SK-N-SH (cell line): ENCODE measurements around the gene PPP1R15B.

ENCODE experiments used
- EZH2phosphoT487 ChIP-seq: fragments of 200-600 bp; sonication (generic); IDR thresholded peaks from 2 replicates; pipeline ENCODE4 v1.6.1; 2017; ENCODE audit warnings: low read depth, mixed run types, mild to moderate bottlenecking, antibody characterized with exemption, moderate library complexity, borderline replicate concordance
- POLR2AphosphoS5 ChIP-seq: IDR thresholded peaks from 2 replicates; pipeline ENCODE4 v1.6.1; 2012; ENCODE audit warnings: low read depth, low read length
- RAD21 ChIP-seq: IDR thresholded peaks from 2 replicates; pipeline ENCODE4 v1.6.1; 2012; ENCODE audit warnings: mild to moderate bottlenecking, low read length
- RCOR1 ChIP-seq: fragments of 150-350 bp; IDR thresholded peaks from 2 replicates; pipeline ENCODE4 v1.6.1; 2017; ENCODE audit warnings: antibody characterized with exemption, low read length
- REST ChIP-seq: IDR thresholded peaks from 2 replicates; pipeline ENCODE4 v1.6.1; 2012; ENCODE audit warnings: mild to moderate bottlenecking, low read depth, low read length, moderate library complexity
- YY1 ChIP-seq: IDR thresholded peaks from 2 replicates; pipeline ENCODE4 v1.4.0; 2012; ENCODE audit warnings: low read depth, mild to moderate bottlenecking
- TF ChIP-seq, protein P1 (sequence below): fragments of 200-600 bp; sonication (generic); IDR thresholded peaks from 2 replicates; pipeline ENCODE4 v1.6.1; 2017; ENCODE audit warnings: antibody characterized with exemption, mild to moderate bottlenecking, moderate library complexity
- TF ChIP-seq, protein P2 (sequence below): IDR thresholded peaks from 2 replicates; pipeline ENCODE4 v1.4.0; 2012; ENCODE audit warnings: low read depth, borderline replicate concordance

DNA sequence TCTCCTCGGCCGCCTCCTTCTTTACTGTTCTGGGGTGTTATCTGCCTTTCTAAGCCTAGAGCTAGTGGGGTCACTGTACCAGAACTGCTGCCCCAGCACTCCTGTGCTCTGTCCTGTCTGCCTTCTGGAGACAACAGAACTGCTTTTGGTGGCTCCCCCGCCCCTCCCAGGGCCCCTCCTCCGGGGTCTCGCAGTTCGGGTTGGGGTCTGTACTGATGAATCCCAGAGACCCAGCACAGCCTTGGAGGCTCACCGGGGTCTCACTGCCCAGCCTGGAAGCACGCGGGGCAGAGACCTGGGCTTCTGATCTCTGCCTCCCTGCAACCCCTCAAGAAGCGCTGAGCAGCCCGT lies 48.7 kb downstream of the PPP1R15B start:
- TF ChIP-seq POLR2AphosphoS5 = no peak
- TF ChIP-seq, protein P1, sequence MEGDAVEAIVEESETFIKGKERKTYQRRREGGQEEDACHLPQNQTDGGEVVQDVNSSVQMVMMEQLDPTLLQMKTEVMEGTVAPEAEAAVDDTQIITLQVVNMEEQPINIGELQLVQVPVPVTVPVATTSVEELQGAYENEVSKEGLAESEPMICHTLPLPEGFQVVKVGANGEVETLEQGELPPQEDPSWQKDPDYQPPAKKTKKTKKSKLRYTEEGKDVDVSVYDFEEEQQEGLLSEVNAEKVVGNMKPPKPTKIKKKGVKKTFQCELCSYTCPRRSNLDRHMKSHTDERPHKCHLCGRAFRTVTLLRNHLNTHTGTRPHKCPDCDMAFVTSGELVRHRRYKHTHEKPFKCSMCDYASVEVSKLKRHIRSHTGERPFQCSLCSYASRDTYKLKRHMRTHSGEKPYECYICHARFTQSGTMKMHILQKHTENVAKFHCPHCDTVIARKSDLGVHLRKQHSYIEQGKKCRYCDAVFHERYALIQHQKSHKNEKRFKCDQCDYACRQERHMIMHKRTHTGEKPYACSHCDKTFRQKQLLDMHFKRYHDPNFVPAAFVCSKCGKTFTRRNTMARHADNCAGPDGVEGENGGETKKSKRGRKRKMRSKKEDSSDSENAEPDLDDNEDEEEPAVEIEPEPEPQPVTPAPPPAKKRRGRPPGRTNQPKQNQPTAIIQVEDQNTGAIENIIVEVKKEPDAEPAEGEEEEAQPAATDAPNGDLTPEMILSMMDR = no peak
- TF ChIP-seq RAD21 = no peak
- TF ChIP-seq REST = no peak
- TF ChIP-seq RCOR1 = no peak
- TF ChIP-seq YY1 = no peak
- TF ChIP-seq, protein P2, sequence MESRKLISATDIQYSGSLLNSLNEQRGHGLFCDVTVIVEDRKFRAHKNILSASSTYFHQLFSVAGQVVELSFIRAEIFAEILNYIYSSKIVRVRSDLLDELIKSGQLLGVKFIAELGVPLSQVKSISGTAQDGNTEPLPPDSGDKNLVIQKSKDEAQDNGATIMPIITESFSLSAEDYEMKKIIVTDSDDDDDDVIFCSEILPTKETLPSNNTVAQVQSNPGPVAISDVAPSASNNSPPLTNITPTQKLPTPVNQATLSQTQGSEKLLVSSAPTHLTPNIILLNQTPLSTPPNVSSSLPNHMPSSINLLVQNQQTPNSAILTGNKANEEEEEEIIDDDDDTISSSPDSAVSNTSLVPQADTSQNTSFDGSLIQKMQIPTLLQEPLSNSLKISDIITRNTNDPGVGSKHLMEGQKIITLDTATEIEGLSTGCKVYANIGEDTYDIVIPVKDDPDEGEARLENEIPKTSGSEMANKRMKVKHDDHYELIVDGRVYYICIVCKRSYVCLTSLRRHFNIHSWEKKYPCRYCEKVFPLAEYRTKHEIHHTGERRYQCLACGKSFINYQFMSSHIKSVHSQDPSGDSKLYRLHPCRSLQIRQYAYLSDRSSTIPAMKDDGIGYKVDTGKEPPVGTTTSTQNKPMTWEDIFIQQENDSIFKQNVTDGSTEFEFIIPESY = no peak
- no peak for TF ChIP-seq EZH2phosphoT487
